Activated naive CD4-positive, alpha-beta T cell treated with anti-CD3 and anti-CD28 coated beads, Interleukin-2, amount 50 U/mL, for 72 hours (primary cell): Measurements from ENCODE around the gene DUS1L. TPM values are rescaled to one million over a fixed set of nuclear protein-coding genes. Genes with fewer than 3 reads are reported as not detected.

ENCODE experiments used
- ATAC-seq, 2 donors: fragments of 150-1000 bp; cut with Tn5 transposase; 2 replicates each; pipeline ENCODE4 v1.10.0; 2021; ENCODE audit warnings: mild to moderate bottlenecking in 2 of 2, moderate library complexity in 2 of 2
- DNase-seq, 2 donors: peaks; one replicate each; pipeline ENCODE4 v3.0.0; 2021 to 2022; ENCODE audit warnings: low spot score in 2 of 2
- H3K27ac Mint-ChIP-seq, 2 donors: one replicate each; pipeline ENCODE4 v1.8.0; 2022; ENCODE audit warnings: mild to moderate bottlenecking in 2 of 2, mixed read lengths in 2 of 2
- H3K36me3 Mint-ChIP-seq, 2 donors: one replicate each; pipeline ENCODE4 v1.8.0; 2022; ENCODE audit warnings: mixed read lengths in 2 of 2
- H3K9me3 Mint-ChIP-seq, 2 donors: one replicate each; pipeline ENCODE4 v1.8.0; 2022; ENCODE audit warnings: mixed read lengths in 2 of 2
- total RNA-seq, 2 donors: library from RNA; stranded (reverse); gene quantifications; one replicate each; pipeline ENCODE4 v1.2.3, GENCODE V29; 2022

DUS1L gene
- total RNA-seq, 2 donors from 2014 or later, result 86.2 to 103 TPM

- Mint-ChIP-seq H3K36me3 (no peaks in the 10 kb centered on the region), H3K27ac (no peak overlapping the region), H3K9me3 (no peaks in the 10 kb centered on the region)
- DNase-seq, result no peak
- no peak for ATAC-seq
Observed at GRCh38 chr17:82083533-82084359, 18.1 kb upstream of the DUS1L start.

- DNase-seq (no peak), ATAC-seq (no peak)
- no peak overlapping the region for H3K27ac Mint-ChIP-seq
- no peaks in the 10 kb centered on the region for H3K9me3 Mint-ChIP-seq
- H3K36me3 Mint-ChIP-seq, result no peaks in the 10 kb centered on the region
Observed at GRCh38 chr17:82083009-82083408, 17.4 kb upstream of the DUS1L start.

GRCh38 chr17:82082456-82082855 is 16.9 kb upstream of the DUS1L start:
- no peaks in the 10 kb centered on the region for H3K9me3 Mint-ChIP-seq
- DNase-seq, result no peak
- no peak for ATAC-seq
- no peaks in the 10 kb centered on the region for H3K36me3 Mint-ChIP-seq
- no peak overlapping the region for H3K27ac Mint-ChIP-seq

- DNase-seq (no peak), ATAC-seq (no peak)
- Mint-ChIP-seq H3K27ac (no peak overlapping the region), H3K36me3 (no peaks in the 10 kb centered on the region), H3K9me3 (no peaks in the 10 kb centered on the region)
Observed at GRCh38 chr17:82081966-82082365, 16.4 kb upstream of the DUS1L start.

- DNase-seq (no peak), ATAC-seq (no peak)
- no peak overlapping the region for H3K27ac Mint-ChIP-seq
- no peaks in the 10 kb centered on the region for H3K9me3 Mint-ChIP-seq
- H3K36me3 Mint-ChIP-seq, result no peaks in the 10 kb centered on the region
Observed at GRCh38 chr17:82081546-82081945, 15.9 kb upstream of the DUS1L start.

- no peak for ATAC-seq
- Mint-ChIP-seq H3K9me3 (no peaks in the 10 kb centered on the region), H3K36me3 (no peaks in the 10 kb centered on the region), H3K27ac (no peak overlapping the region)
- DNase-seq, result no peak
Observed at GRCh38 chr17:82080789-82081464, 15.3 kb upstream of the DUS1L start.

- DNase-seq (no peak), ATAC-seq (no peak)
- H3K36me3 Mint-ChIP-seq, result no peaks in the 10 kb centered on the region
- H3K9me3 Mint-ChIP-seq, result no peaks in the 10 kb centered on the region
- no peak overlapping the region for H3K27ac Mint-ChIP-seq
Observed at GRCh38 chr17:82080048-82080788, 14.6 kb upstream of the DUS1L start.

- Mint-ChIP-seq H3K9me3 (no peaks in the 10 kb centered on the region), H3K27ac (no peak overlapping the region), H3K36me3 (no peaks in the 10 kb centered on the region)
- no peak for DNase-seq
- no peak for ATAC-seq
Observed at GRCh38 chr17:82079001-82079677, 13.5 kb upstream of the DUS1L start.

- H3K36me3 Mint-ChIP-seq, result no peaks in the 10 kb centered on the region
- DNase-seq (no peak), ATAC-seq (no peak)
- H3K9me3 Mint-ChIP-seq, result no peaks in the 10 kb centered on the region
- H3K27ac Mint-ChIP-seq, result no peak overlapping the region
Observed at GRCh38 chr17:82078433-82078832, 12.8 kb upstream of the DUS1L start.

- DNase-seq (no peak), ATAC-seq (no peak)
- no peaks in the 10 kb centered on the region for H3K9me3 Mint-ChIP-seq
- no peak overlapping the region for H3K27ac Mint-ChIP-seq
- H3K36me3 Mint-ChIP-seq, result no peaks in the 10 kb centered on the region
Observed at GRCh38 chr17:82077617-82078358, 12.2 kb upstream of the DUS1L start.

GRCh38 chr17:82076785-82077591 is 11.4 kb upstream of the DUS1L start:
- ATAC-seq (peak in 1 of 2 donors; percentile 23), DNase-seq (no peak)
- Mint-ChIP-seq H3K36me3 (no peaks in the 10 kb centered on the region), H3K27ac (peak overlapping the region in 1 of 2 donors; percentile 44), H3K9me3 (no peaks in the 10 kb centered on the region)

- no peaks in the 10 kb centered on the region for H3K36me3 Mint-ChIP-seq
- peak overlapping the region in 1 of 2 donors; percentile 44 for H3K27ac Mint-ChIP-seq
- DNase-seq (no peak), ATAC-seq (no peak)
- no peaks in the 10 kb centered on the region for H3K9me3 Mint-ChIP-seq
Observed at GRCh38 chr17:82076018-82076784, 10.6 kb upstream of the DUS1L start.

GRCh38 chr17:82073446-82073845 is 7.8 kb upstream of the DUS1L start:
- H3K36me3 Mint-ChIP-seq, result no peaks in the 10 kb centered on the region
- ATAC-seq (no peak), DNase-seq (no peak)
- H3K9me3 Mint-ChIP-seq, result no peaks in the 10 kb centered on the region
- no peak overlapping the region for H3K27ac Mint-ChIP-seq

GRCh38 chr17:82072827-82073226 is 7.2 kb upstream of the DUS1L start:
- ATAC-seq (no peak), DNase-seq (no peak)
- no peaks in the 10 kb centered on the region for H3K9me3 Mint-ChIP-seq
- no peaks in the 10 kb centered on the region for H3K36me3 Mint-ChIP-seq
- H3K27ac Mint-ChIP-seq, result no peak overlapping the region

- DNase-seq, result no peak
- Mint-ChIP-seq H3K36me3 (peaks cover 0 to 4% of the 10 kb centered on the region in 2 donors), H3K27ac (peak overlapping the region in 1 of 2 donors; percentile 11), H3K9me3 (no peaks in the 10 kb centered on the region)
- no peak for ATAC-seq
Observed at GRCh38 chr17:82070611-82071010, 5.0 kb upstream of the DUS1L start.
